Measurements from ENCODE around the gene PAM16.
"Not testable (repeated sequence)": the region's sequence is repeated elsewhere in the genome, so short reads cannot be mapped to it uniquely, and the experiment has no call there.

Gene PAM16

DNA sequence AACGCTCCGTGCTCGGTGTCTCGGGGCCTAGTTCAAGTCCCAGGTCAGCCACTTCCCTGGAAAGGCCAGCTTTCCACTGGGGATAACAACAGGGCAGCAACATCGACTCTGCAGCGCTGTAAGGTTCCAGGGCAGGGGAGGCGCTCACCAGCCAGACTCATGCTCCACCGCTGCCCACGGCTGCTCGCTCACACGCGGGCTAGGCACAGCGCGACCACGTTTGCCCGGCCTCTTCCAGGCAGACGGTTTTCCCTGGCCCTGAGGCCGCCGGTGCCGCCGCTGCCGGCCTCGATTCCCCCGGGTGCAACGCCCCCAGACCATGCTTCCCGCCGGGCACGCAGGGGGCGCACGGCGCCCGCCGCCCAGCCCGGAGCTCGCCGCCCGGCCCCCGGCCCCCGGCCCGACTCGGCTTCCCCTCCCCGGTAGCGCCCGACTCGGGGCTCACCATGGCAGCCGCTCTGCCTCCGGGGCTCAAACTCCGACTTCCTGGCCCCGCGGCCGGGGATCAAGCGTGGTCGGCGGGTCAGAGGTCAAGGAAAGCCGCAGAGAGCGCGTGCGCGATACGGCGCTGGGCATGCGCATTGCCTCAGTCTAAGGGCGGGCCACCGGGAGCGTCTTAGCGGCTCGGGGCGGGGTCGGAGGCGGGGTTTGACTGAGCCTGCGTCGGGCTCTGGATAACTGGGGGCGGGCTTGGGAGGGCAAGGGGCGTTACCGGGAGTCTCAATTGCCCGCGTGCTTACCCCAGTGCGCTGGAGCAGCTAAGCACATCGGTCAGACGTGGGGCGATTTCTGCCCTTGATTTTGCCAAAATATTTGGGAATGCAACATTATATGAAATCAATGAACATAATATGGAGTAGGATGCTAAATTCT is at the start of gene PAM16:
Gene PAM16 (minus strand): TSS at position 535 of the 873 bp plus-strand sequence. CDS start 87 bp downstream, at position 448.
- peak; percentile 99 for DNase-seq

DNA sequence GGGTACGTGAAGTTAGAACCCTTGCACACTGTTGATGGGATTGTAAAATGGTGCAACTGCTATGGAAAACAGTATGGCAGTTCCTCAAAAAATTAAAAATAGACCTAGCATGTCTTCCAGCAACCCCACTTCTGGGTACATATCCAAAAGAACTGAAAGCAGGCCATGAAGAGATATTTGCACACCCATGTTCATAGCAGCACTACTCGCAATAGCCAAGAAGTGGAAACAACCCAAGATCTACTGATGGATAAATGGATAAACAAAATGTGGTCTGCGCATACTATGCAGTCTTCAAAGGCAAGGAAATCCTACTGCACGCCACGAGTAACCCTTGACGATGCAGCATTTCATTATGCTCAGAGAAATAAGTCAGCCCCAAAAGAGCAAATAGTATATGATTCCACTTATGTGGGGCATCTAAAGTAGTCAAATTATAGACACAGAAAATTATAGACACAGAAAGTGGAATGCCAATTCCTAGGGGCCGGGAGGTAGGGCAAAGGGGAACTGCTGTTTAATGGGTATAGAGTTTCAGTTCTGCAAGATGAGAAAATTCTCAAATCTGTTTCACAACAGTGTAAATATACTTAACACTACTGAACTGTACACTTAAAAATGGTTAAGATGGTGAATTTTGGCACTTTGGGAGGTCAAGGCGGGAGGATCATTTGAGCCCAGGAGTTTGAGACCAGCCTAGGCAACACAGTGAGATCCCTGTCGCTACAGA is 48.0 kb upstream of the PAM16 start:
- no peak for DNase-seq

DNA sequence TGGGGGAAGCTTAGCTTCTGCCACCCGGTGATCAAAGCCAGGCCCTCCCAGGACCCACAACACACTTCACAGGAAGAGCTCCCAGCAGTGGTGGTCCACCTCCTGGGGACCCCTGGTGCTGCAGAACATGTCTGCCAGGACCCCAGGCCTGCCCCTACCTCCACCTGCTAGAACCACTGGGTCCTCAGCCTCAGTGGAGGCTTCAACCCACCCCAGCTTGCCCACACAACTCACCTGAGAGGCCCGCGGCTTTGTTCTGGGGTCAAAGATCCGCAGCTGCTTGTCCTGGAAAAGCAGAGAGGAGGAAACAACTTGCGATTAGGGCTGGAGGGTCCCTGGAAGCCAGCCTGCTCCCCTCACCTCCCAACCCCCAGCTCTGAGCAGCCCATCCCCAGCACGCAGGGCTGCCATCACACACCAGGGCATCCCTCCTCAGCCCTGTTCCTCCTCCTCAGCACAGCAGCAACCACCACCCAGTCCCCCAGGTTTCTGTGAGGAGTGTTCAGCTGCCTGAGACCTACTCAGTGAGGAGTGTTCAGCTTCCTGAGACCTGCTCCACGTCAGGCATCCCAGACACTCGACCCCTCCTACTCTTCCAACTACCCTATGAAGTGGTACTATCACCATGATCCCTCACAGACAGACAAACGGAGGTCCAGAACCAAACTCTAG is 44.1 kb upstream of the PAM16 start:
- no peak for DNase-seq

DNA sequence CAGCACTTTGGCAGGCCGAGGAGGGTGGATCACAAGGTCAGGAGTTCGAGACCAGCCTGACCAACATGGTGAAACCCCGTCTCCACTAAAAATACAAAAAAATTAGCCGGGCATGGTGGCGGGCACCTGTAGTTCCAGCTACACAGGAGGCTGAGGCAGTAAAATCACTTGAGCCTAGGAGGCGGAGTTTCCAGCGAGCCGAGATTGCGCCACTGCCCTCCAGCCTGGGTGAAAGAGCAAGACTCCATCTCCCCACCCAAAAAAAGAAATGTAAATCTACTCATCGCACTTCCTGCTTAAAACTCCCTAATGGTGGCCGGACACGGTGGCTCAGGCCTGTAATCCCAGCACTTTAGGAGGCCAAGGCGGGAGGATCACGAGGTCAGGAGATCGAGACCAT is 42.7 kb upstream of the PAM16 start:
- not testable (repeated sequence) for DNase-seq

DNA sequence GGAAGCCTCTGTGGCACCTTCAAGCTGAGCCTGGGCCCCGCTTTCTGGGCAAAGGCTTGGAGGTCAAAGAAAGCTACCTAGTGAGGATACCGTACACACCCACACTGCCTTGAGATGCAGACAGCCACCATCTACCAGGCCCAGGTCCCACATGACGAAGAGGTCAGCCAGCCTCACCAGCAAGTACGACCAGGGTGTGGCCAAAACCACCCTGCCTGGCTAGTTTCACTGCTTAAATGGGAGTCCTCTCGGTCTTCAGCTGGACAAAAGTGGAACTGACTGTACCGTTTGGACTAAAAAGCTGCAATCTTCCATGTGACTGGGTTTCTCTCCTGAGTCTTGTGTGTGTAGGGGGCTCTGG is 42.1 kb upstream of the PAM16 start:
- DNase-seq: no peak

DNA sequence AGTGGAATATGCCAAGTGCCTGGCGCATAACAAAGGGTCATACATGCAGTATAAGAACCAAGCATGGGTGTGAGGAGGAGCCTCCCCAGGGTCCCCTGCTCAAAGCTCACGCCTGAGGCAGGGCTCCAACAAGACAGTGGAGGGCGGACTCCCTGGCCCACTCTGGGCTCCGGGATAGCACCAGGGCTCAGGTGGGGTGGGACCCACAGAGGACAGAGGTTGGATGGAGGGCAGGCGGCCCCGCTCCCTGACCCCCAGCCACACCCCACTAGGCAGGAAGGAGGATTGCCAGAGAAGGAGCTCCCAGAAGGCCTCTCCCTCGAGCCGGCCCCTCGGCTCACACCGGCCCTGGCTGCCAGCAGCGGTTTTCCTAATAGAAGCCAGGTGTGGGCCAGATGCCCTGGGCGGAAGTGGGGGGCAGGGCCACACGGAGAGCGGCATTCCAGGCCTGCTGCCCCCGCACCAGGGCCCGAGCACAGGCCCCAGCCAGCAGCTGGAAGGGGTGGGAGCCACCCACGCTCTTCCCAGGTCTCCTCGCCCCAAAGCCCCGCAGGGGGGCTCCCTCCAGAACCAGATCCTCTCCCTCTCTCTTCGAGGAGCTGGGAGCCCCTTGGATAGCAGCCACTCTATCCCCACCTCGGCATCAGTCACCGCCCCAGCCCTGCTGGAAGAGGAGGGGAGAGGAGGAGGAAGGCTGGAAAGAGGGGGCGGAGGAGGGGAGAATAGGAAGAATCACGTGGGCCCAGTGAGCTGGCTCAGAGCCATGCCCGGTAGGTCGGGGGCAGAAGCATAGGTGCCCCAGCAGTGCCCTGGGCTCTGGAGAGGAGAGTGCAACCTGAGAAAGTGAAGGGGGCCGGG is 41.5 kb upstream of the PAM16 start:
- no peak for DNase-seq

DNA sequence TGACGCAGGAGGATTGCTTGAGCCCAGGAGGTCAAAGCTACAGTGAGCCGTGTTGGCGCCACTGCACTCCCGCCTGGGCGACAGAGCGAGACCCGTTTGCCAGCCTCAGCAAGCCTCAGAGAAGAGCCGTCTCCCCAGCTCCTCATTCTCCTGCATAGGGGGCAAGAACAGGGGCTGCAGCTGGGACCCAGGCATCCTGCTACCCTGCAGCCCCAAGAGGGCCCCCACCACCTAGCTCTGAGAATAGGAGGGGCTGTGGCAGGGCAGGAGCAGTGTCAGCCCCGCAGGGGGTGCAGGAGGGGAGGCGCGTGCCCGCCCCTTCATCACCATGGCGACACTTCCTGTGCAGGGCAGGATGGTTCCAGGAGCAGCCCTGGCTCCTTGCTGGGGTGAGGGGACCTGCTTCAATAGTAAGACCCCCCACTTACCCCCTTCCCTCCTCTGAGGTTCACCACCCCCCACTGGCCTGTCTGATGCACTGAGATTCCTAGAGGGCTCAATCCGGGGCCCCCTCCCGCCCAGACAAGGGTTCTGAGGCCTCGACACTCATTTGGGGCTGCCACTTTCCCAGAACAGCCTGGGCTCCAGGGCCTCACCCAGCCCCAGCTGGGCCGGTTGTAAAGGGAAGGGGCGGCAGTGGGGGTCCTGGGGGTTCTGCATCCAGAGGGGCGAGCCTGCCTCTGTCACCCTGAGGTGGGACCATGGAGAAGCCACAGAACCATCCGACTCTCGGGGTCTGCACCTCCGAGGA is 40.7 kb upstream of the PAM16 start:
- DNase-seq: no peak

DNA sequence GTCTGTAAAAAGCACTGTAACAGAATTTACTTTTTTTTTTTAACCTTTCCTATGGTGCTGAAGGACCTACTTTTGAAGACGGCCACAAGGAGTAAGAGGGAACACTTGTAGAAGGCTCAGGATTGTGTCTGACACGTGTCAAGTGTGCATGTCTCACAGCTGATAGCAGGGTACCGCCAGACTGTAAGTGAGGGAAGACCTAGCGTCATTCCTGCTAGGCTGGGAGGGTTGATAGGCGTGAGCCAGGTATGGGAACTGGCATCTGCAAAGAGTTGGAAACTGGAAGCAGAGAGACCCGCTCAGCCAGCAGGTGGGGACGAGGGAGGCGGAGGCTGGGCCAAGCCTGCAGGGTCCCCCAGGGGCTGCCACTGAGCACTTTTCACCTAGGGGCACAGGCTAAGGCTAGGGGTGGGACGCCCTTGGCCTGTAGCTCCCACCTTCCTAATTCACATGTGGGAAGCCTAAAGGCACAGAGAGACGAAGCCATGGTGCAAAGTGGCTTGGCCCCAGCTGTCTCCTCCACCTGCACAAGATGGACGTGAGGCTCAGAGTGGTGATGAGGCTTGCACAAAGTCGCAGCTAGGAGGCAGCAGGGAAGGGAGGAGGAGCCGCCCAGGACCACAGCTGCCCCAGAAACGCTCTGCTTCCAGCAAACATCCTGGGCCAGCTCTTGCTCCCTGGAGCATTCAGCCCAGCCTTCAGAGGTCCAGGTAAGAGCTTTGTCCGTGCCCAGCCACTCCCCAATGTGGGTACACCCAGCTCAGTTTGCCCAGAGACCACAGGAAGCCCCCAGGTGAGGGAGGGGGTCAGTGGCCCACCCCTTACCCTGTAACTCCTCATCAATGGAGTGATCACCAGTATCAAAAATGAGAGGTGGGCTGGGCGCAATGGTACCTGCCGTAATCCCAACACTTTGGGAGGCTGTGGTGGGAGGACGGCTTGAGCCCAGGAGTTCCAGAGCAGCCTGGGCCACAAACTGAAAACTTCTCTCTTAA is 39.4 kb upstream of the PAM16 start:
- DNase-seq: no peak

DNA sequence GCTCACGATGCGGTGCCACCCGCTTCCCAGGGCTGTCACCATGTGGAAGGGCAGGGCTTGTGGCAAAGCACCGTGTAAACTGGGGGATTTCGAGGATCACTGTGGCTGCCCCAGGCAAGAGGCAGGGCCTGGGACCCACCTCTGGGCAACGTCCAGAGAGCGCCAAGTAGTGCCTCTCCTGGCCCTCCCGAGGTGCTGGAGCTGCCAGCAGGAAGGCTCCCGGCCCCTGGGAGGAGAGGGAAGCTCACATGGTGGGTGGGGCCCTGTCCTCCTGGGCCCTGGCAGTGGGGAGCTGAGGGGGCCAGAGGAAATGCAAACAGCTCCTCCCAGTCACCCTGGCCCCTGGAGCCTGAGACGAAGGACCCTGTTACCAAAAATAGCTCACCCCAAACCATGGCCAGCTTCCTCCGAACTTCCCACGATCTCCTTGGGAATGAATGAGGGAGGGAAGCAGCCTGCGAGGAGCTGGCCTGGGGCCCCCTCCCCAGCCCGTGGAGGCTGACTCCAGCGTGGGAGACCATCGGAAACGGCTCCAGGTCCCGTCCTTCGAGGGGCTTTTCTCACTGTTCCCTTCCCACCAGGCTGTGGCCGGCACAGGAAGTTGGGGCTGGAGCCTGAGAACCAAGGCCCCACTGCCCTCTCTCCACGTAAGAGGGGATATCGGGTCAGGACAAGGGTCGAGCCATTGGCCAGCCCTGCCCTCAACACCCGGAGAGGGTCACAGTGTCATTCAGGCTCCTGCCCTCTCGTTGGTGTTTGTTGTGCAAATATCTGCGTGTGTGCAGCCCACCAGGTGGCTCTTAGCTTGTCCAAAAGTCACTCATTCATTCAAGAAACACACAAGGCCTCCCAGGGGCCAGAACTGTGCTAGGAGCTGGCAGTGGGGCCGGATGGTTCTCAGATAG is 38.2 kb upstream of the PAM16 start:
- DNase-seq: no peak

DNA sequence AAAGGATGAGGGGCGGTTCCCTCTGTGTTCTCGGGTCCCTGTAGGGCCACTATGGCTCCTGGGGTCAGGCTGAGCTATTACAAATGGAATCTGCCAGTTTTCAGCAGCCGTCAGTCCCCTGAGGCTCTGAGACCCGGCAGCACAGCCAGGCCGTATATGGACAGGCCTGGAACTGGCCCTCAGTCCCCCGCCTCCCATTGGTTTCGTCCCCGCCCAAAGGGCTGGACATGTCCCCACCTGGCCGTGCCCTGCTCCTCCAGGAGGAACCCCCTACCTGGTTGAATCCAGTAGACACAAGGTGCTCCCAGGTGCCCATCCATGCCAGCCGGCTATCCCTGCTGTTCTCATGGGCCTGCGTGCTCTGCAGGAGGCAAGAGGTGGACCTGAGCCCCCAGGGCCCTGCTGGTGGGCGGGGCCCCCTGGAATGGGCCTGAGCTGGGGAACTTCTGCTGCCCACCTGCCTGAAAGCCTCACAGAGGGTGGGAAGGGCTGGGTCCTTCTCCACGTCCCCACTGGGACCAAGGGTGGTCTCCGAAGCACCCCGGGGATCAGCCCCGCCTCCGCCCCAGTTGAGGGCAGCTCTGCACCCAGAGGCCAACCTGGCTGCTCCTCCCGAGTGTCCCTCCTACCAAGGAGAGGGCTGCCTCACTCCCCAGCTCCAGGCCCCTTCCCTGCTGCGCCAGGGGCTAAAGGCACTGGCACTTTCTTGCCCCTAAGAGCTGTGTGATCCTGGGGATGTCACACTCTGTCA is 37.3 kb upstream of the PAM16 start:
- DNase-seq: no peak

DNA sequence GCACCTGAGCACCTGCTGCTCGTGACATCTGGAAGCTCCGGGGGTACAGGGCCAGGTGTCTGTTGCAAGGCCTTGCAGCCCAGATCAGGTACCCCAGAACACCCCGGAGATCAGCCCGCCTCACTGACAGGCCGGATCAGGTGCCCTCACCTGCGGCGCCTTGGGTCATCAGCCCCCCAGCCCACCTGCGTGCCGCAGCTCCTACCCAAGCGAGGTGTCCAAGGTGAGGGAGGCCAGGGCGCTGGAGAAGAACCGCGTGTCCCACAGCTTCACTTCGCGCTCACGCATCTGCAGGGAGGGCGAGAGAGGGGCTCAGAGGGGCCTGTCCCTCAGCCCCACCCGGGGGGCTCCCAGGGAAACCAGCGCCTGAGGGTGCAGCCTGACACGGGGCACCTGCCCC is 36.7 kb upstream of the PAM16 start:
- no peak for DNase-seq

DNA sequence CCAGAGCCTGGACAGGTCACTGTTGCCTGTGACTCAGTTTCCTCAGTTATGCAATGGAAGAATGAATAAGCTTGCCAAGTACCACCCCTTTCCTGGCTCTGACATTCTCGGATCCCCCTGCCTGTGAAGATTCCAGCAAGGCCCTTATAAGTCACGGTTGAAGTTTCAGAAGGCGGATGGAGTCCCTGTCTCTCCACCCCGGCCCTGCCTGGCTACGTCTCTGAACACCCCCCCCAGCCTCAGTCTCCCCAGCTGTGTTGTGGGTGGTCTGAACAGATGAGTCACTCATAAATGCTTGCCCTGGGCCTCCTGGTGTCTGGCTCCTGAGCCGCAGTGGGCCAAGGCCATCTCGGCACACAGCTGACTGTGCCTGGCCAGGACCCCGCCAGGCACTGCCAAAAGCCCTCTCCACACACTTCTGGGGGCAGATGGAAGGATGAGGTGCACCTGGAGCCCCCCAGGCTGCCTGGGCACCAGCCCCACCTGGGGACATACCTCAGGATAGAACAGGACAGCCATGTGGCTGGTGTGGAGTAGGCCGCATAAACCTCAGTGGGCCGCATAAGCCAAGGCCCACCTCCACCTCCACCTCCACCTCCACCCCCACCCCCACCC is 35.9 kb upstream of the PAM16 start:
- DNase-seq: no peak

DNA sequence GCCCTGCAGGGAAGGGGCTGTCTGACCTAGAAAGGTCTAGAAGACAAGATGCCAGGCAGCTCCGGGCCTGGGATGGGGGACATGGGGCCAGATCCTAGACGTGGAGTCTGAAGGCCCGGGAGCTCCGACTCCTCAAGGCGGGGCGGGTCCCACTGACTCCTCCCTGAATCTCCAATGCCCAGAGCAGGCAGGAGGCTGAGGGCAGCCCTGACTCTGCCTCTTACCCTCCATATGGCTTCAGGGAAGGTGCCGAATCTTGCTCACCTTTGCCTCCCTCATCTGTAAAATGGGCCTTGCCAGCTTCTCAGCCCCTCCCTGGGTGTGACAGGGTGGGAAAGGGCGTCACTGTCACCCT is 35.3 kb upstream of the PAM16 start:
- no peak for DNase-seq

DNA sequence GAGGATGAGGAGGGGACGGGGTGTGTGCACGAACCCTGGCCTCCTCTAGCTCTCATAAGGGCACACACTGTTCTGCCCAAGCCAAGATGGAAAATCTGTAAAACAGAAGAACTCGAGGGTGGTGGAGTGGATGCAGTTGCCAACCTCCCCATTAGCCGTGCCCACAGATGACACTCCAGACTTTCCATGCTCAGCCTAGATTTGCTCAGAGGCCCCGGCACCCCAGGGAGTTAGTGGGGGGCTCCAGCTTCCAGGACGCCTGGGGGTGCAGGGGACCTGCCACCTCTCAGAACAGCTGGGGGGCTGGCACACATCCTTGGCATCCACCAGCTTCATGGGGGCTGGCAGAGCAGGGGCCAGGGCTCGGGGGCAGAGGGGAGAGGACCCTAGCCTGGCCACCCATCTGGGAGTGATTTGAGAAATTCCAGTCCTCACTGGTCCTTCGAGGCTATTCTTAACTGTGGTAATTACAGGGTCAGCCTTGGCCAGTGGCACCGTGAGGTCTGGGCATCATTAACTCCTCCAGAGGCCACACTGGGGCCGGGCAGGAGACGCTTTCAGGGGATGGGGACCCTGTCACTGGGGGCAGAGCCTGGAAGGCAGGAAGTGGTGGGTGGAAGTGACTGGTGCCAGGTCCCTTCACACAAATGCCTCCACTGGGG is 34.8 kb upstream of the PAM16 start:
- no peak for DNase-seq

DNA sequence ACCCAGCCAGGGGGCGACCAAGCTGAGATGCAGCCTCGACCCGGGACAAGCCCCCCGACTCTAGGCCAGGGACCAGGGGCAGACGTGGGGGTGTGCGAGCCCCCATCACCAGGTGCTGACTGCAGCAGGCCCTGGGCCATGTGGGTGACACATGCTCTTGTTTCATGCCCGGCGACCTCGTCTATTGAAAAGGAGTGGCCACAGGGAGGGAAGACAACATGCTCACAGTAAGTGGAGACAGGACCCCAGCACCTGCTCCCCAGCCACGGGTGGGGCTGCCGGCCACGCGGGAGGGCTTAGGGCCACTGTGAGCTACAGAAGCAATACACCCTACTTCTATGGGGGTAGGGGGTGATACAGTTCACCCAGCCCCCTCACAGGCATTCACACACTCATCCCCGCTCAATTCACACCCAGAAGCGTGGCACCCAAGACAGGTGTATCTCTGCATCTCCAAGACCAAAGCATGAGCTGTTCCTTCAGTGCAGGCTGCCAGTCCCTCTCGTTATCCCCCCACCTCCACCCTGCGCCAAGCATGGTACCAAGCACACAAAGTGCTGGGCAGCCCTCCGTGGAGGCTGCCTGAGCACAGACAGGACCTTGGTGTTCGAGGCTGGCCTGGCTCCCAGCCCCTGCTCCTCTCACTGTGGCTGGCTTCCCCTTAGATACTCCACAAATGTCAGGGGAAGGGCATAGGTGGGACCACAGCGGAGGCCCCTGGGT is 34.1 kb upstream of the PAM16 start:
- DNase-seq: no peak

DNA sequence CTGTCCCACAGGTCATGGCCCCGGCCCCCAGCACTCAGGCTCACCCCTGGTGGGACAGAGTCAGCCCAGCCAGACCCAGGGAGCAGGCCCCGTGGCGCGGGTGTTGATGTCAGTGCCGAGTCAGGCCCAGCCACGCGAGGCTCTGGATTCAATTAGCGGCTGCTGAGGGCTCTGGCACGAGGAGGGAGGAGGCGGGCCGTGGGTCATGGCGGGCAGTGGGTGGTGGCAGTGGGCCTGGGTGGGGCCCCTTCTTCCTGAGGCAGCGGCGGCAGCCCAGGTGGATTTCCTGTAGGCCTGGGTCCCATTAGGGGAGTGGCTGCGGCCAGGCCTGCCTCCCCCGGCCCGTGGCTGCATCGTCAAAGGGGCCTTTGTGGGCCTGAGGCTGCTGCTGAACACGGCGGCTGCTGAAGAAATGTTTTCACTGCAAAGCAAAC is 33.4 kb upstream of the PAM16 start:
- DNase-seq: no peak

Data from stimulated activated CD4-positive, alpha-beta T cell treated with anti-CD3 and anti-CD28 coated beads, Interleukin-4, amount 100 ng/mL, for 1 hour (primary cell).